A673 (cell line): Measurements from ENCODE around the gene TH. TPM values are rescaled to one million over a fixed set of nuclear protein-coding genes. Genes with fewer than 3 reads are reported as not detected.

Experiments
- BruUV-seq: library from RNA; stranded (reverse); fragments of 400-500 nt; replicated peaks from 2 replicates; lab custom pipeline; 2021; lab: Mats Ljungman, UMichigan
- CTCF ChIA-PET: fragments of 300-600 bp; sonication (Branson Sonifier 250); formaldehyde crosslinking; loops from one replicate; lab custom pipeline; 2022; ENCODE audit warnings: antibody characterized with exemption; lab: Charles Lee
- POLR2A ChIA-PET: fragments of 300-600 bp; sonication (Branson Sonifier 250); formaldehyde crosslinking; loops from one replicate; lab custom pipeline; 2022; ENCODE audit warnings: antibody characterized with exemption; ENCODE audit not compliant: low non-redundant PET; lab: Charles Lee
- DNase-seq: peaks from one replicate; pipeline ENCODE4 v3.0.0-alpha.2; 2015; ENCODE audit warnings: low spot score
- H3K27ac ChIP-seq: fragments of 200-600 bp; sonication (generic); 2 replicates; pipeline ENCODE4 v1.5.1; 2016; ENCODE audit warnings: mixed run types, low read depth, mild to moderate bottlenecking, mixed read lengths, antibody characterized with exemption, low read length; ENCODE audit not compliant: poor library complexity, severe bottlenecking
- H3K27me3 ChIP-seq: fragments of 200-600 bp; sonication (generic); replicated peaks from 2 replicates; pipeline ENCODE4 v1.6.1; 2017; ENCODE audit warnings: mixed run types, low read depth, mild to moderate bottlenecking, mixed read lengths, antibody characterized with exemption, low read length; ENCODE audit not compliant: insufficient read depth, poor library complexity
- H3K36me3 ChIP-seq: fragments of 200-600 bp; sonication (generic); 2 replicates; pipeline ENCODE4 v1.6.1; 2016; ENCODE audit warnings: mixed run types, mild to moderate bottlenecking, mixed read lengths, antibody characterized with exemption, low read length; ENCODE audit not compliant: insufficient read depth, poor library complexity, severe bottlenecking
- H3K4me1 ChIP-seq: fragments of 200-600 bp; sonication (generic); 2 replicates; pipeline ENCODE4 v1.6.1; 2017; ENCODE audit warnings: mixed run types, mild to moderate bottlenecking, mixed read lengths, antibody characterized with exemption, low read length; ENCODE audit not compliant: insufficient read depth, poor library complexity, severe bottlenecking
- H3K4me3 ChIP-seq: fragments of 200-600 bp; sonication (generic); 2 replicates; pipeline ENCODE4 v1.5.1; 2016; ENCODE audit warnings: low read depth, mixed run types, mild to moderate bottlenecking, mixed read lengths, low read length; ENCODE audit not compliant: poor library complexity, severe bottlenecking
- H3K9me3 ChIP-seq: fragments of 200-600 bp; sonication (generic); 2 replicates; pipeline ENCODE4 v1.6.1; 2016; ENCODE audit warnings: mixed run types, low read depth, mild to moderate bottlenecking, mixed read lengths, antibody characterized with exemption, low read length; ENCODE audit not compliant: poor library complexity, severe bottlenecking
- EZH2 ChIP-seq: fragments of 200-600 bp; sonication (generic); IDR thresholded peaks from 2 replicates; pipeline ENCODE4 v1.6.1; 2017; ENCODE audit warnings: borderline replicate concordance, low read depth, mild to moderate bottlenecking, mixed read lengths, antibody characterized with exemption, low read length; ENCODE audit not compliant: poor library complexity, severe bottlenecking
- intact Hi-C: fragments of 100-400 bp; cut with micrococcal nuclease; formaldehyde crosslinking; loops from one replicate; pipeline ENCODE4 v1.10.0; 2022; ENCODE audit not compliant: unreplicated experiment
- total RNA-seq: library from RNA; stranded (reverse); gene quantifications from 2 replicates; pipeline ENCODE4 v1.2.3, GENCODE V29; 2021
- TF ChIP-seq, protein P1 (sequence below): fragments of 300-800, 200-600 bp; sonication (generic); conservative IDR thresholded peaks from 2 replicates; pipeline ENCODE4 v1.5.1; 2017; ENCODE audit warnings: low read depth, mild to moderate bottlenecking, antibody characterized with exemption, low read length, moderate library complexity, mixed read lengths

TH gene
- total RNA-seq, 1 experiment from 2014 or later = not detected

DNA sequence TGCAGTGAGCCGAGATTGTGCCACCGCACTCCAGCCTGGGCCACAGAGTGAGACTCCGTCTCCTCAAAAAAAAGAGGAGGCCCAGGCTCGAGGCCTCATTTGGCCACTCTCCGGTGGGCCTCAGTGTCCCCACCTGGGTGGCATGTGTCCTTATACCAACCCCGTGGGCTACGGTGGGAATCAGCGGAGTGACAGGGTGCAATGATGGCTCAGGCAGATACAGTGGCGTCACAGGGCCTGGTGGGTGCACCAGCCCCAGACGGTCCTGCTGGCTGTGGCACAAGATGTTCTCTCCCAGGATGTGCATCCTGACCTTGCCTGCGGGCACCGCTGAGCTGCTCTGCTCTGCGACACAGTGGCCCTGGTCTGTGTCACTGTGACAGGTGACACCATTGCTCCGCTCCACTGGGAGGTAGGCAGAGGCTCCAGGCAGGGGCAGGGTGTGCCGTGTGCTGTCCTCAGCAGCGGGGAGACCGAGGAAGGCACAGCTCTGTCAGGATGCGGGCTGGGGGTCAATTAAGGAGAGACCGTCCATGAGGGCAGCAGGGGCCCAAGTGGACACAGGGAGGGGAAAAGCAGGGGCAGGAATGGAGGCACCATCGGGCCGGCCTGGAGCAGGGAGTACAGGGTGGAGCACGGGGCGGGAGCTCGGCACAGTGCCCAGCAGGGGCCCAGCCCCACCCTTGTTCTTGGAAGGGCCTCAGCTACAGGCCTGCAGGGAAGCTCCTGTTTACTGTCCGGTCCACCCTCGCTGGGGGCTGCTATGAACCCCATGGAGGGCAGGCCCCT, 21.7 kb upstream of the TH start:
- H3K9me3 ChIP-seq = no peaks in the 10 kb centered on the region
- no peaks in the 10 kb centered on the region for H3K4me1 ChIP-seq
- H3K27ac ChIP-seq = no peak overlapping the region
- intact Hi-C loops = loop anchor here (10.0 kb wide), 1 partner anchor 342 kb away; no protein-coding TSS in a partner anchor
- H3K27me3 ChIP-seq = no peaks in the 10 kb centered on the region
- DNase-seq = no peak
- POLR2A ChIA-PET = no interaction called here
- TF ChIP-seq EZH2 = no peak
- TF ChIP-seq, protein P1, sequence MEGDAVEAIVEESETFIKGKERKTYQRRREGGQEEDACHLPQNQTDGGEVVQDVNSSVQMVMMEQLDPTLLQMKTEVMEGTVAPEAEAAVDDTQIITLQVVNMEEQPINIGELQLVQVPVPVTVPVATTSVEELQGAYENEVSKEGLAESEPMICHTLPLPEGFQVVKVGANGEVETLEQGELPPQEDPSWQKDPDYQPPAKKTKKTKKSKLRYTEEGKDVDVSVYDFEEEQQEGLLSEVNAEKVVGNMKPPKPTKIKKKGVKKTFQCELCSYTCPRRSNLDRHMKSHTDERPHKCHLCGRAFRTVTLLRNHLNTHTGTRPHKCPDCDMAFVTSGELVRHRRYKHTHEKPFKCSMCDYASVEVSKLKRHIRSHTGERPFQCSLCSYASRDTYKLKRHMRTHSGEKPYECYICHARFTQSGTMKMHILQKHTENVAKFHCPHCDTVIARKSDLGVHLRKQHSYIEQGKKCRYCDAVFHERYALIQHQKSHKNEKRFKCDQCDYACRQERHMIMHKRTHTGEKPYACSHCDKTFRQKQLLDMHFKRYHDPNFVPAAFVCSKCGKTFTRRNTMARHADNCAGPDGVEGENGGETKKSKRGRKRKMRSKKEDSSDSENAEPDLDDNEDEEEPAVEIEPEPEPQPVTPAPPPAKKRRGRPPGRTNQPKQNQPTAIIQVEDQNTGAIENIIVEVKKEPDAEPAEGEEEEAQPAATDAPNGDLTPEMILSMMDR = no peak
- no peak overlapping the region for H3K4me3 ChIP-seq
- no peaks in the 10 kb centered on the region for H3K36me3 ChIP-seq
- CTCF ChIA-PET = no interaction called here
- no TSS peak for BruUV-seq

DNA sequence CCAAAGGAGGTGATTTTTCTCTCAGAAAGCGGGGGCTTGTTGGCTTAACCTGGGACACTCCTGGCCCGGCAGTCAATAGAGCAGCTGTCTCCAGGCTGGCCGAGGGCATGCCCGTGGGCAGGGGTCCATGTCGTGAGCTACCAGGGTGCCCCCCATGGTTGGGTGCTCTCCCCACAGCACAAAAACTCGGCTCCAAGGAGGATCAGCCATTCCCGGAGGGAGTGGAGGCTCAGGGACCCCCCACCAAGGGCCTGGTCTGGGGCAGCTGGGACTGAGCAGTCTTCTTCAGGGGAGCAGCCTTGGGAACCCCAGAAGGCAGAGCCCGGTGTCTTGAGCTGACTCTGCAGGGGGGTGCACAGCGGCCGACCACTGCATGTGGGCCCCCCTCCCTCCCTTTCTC, 20.8 kb upstream of the TH start:
- intact Hi-C loops = loop anchor here (10.0 kb wide), 1 partner anchor 342 kb away; no protein-coding TSS in a partner anchor
- no peak overlapping the region for H3K4me3 ChIP-seq
- no peaks in the 10 kb centered on the region for H3K9me3 ChIP-seq
- ChIA-PET POLR2A (no interaction called here), CTCF (no interaction called here)
- no peak for TF ChIP-seq EZH2
- TF ChIP-seq, protein P1 = no peak
- H3K27ac ChIP-seq = no peak overlapping the region
- H3K36me3 ChIP-seq = no peaks in the 10 kb centered on the region
- no peaks in the 10 kb centered on the region for H3K4me1 ChIP-seq
- no TSS peak for BruUV-seq
- DNase-seq = no peak
- H3K27me3 ChIP-seq = no peaks in the 10 kb centered on the region

DNA sequence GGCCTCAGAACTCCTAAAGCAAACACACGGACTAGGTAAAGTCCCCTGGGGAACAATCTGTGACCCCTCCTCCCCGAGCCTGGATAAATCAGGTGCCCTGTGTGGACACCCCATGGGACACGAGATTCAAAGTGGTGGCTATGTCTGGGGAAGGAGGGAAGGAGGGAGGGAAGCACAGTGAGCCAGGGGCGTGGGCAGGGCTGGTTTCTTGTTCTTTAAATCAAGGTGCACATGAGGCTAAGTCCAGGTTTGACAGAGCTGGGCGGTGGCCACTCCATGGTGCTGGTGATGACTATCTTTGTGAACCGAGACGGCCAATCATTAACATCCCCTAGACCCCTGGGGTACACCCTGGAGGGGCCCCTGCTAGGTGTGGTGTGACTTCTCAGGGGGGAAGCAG, 20.3 kb upstream of the TH start:
- Histone ChIP-seq H3K36me3 (no peaks in the 10 kb centered on the region), H3K27me3 (no peaks in the 10 kb centered on the region), H3K4me1 (no peaks in the 10 kb centered on the region), H3K27ac (no peak overlapping the region), H3K9me3 (no peaks in the 10 kb centered on the region), H3K4me3 (no peak overlapping the region)
- POLR2A ChIA-PET = no interaction called here
- no peak for TF ChIP-seq EZH2
- TF ChIP-seq, protein P1 = no peak
- DNase-seq = no peak
- no TSS peak for BruUV-seq
- CTCF ChIA-PET = no interaction called here
- intact Hi-C loops = loop anchor here (10.0 kb wide), 1 partner anchor 343 kb away; no protein-coding TSS in a partner anchor
